ENCODE results near the gene ABCB1. TPM values are rescaled to one million over a fixed set of nuclear protein-coding genes. Genes with fewer than 3 reads are reported as not detected.

Gene ABCB1
- total RNA-seq = 1 to 10 TPM; 4.5 to 4.9 TPM

- H3K4me3 Mint-ChIP-seq = peak within 1 kb of the TSS; percentile 67
- peak within 1 kb of the TSS; percentile 77 for H3K27ac Mint-ChIP-seq
- DNase-seq (peak; percentile 75), ATAC-seq (peak; percentile 95)
- peaks cover 19% of the 10 kb centered on the region for H3K27me3 Mint-ChIP-seq
- POLR2A ChIA-PET = interaction anchor here (0.6 to 1.0 kb wide), 7 partner anchors 9 to 448 kb away, joined by 3 read pairs; partner anchors contain the start of gene DMTF1
- H3K4me1 Mint-ChIP-seq = peaks cover 20% of the 10 kb centered on the region
- no peaks in the 10 kb centered on the region for H3K9me3 Mint-ChIP-seq (ENCODE audit: low read depth)
- CTCF ChIA-PET = interaction anchor here (0.6 to 1.5 kb wide), 8 partner anchors 9 to 321 kb away, joined by 3 to 6 read pairs (median 3); partner anchors contain the start of gene RUNDC3B
- no peaks in the 10 kb centered on the region for H3K36me3 Mint-ChIP-seq (ENCODE audit: low read depth)
- intact Hi-C loops (cut with DNase I, micrococcal nuclease) = loop anchor here (1.0 to 2.0 kb wide), 3 partner anchors 26 to 28 kb away; partner anchors contain the start of gene RUNDC3B (in 2 of the 2)
Measured at GRCh38 chr7:87600130-87601124, at the start of gene ABCB1. Gene ABCB1, minus strand, starts transcription at chr7:87600884. Its CDS starts 700 bp downstream, at chr7:87600184.

- ChIA-PET POLR2A (no interaction called here), CTCF (no interaction called here)
- DNase-seq (no peak), ATAC-seq (no peak)
- Mint-ChIP-seq H3K27me3 (peaks cover 2% of the 10 kb centered on the region), H3K9me3 (ENCODE audit: low read depth) (no peaks in the 10 kb centered on the region), H3K4me3 (no peak overlapping the region), H3K4me1 (no peaks in the 10 kb centered on the region), H3K36me3 (ENCODE audit: low read depth) (no peaks in the 10 kb centered on the region), H3K27ac (no peak overlapping the region)
- intact Hi-C loops (cut with DNase I, micrococcal nuclease) = no loop called here
Measured at GRCh38 chr7:87648316-87648715, 47.6 kb upstream of the ABCB1 start.

- Mint-ChIP-seq H3K4me3 (no peak overlapping the region), H3K4me1 (no peaks in the 10 kb centered on the region), H3K9me3 (ENCODE audit: low read depth) (no peaks in the 10 kb centered on the region), H3K27me3 (peaks cover 2% of the 10 kb centered on the region), H3K27ac (no peak overlapping the region), H3K36me3 (ENCODE audit: low read depth) (no peaks in the 10 kb centered on the region)
- intact Hi-C loops (cut with DNase I, micrococcal nuclease) = no loop called here
- ChIA-PET POLR2A (no interaction called here), CTCF (interaction anchor here (1.2 kb wide), 1 partner anchor 69 kb away, joined by 3 read pairs; no protein-coding TSS in a partner anchor)
- no peak for ATAC-seq
- DNase-seq = no peak
Measured at GRCh38 chr7:87645446-87645845, 44.8 kb upstream of the ABCB1 start.

GRCh38 chr7:87635921-87636320 lies 35.2 kb upstream of the ABCB1 start:
- no peak overlapping the region for H3K4me3 Mint-ChIP-seq
- no peaks in the 10 kb centered on the region for H3K4me1 Mint-ChIP-seq
- no peak overlapping the region for H3K27ac Mint-ChIP-seq
- H3K27me3 Mint-ChIP-seq = no peaks in the 10 kb centered on the region
- no peak for ATAC-seq
- no peak for DNase-seq
- intact Hi-C loops (cut with DNase I, micrococcal nuclease) = no loop called here
- ChIA-PET POLR2A (no interaction called here), CTCF (no interaction called here)
- H3K9me3 Mint-ChIP-seq (ENCODE audit: low read depth) = peaks cover 4% of the 10 kb centered on the region
- H3K36me3 Mint-ChIP-seq (ENCODE audit: low read depth) = peaks cover 3% of the 10 kb centered on the region

- peak; percentile 68 for DNase-seq
- H3K9me3 Mint-ChIP-seq (ENCODE audit: low read depth) = no peaks in the 10 kb centered on the region
- H3K27me3 Mint-ChIP-seq = peaks cover 10% of the 10 kb centered on the region
- ChIA-PET CTCF (interaction anchor here (0.6 to 1.7 kb wide), 5 partner anchors 13 to 106 kb away, joined by 3 to 4 read pairs (median 3); partner anchors contain the start of gene ABCB1), POLR2A (interaction anchor here (0.6 kb wide), 2 partner anchors 28 to 197 kb away, joined by 3 read pairs; partner anchors contain the start of gene ABCB1)
- H3K27ac Mint-ChIP-seq = no peak overlapping the region
- peaks cover 10% of the 10 kb centered on the region for H3K4me1 Mint-ChIP-seq
- intact Hi-C loops (cut with DNase I, micrococcal nuclease) = loop anchor here (1.0 to 10.0 kb wide), 12 partner anchors 28 to 1373 kb away; partner anchors contain the start of genes CROT (in 2 of the 2), DBF4 (in 2 of the 2), SLC25A40 (in 2 of the 2) and ABCB1 (in 1 of the 2)
- peak overlapping the region; percentile 74 for H3K4me3 Mint-ChIP-seq
- H3K36me3 Mint-ChIP-seq (ENCODE audit: low read depth) = no peaks in the 10 kb centered on the region
- ATAC-seq = peak; percentile 40
Measured at GRCh38 chr7:87628780-87629569, 28.3 kb upstream of the ABCB1 start.

- DNase-seq (no peak), ATAC-seq (peak; percentile 33)
- Mint-ChIP-seq H3K9me3 (ENCODE audit: low read depth) (no peaks in the 10 kb centered on the region), H3K27ac (no peak overlapping the region), H3K27me3 (peaks cover 10% of the 10 kb centered on the region), H3K4me1 (peaks cover 10% of the 10 kb centered on the region), H3K4me3 (peak overlapping the region; percentile 74), H3K36me3 (ENCODE audit: low read depth) (no peaks in the 10 kb centered on the region)
- CTCF ChIA-PET = interaction anchor here (0.6 to 1.7 kb wide), 4 partner anchors 27 to 505 kb away, joined by 3 to 5 read pairs (median 3); partner anchors contain the start of gene ABCB1
- POLR2A ChIA-PET = no interaction called here
- intact Hi-C loops (cut with DNase I, micrococcal nuclease) = loop anchor here (5.0 to 10.0 kb wide), 5 partner anchors 53 to 1375 kb away; partner anchors contain the start of gene ADAM22 (in 1 of the 2)
Measured at GRCh38 chr7:87627634-87627994, 26.9 kb upstream of the ABCB1 start.

GRCh38 chr7:87625101-87625500 lies 24.4 kb upstream of the ABCB1 start:
- ATAC-seq (no peak), DNase-seq (no peak)
- no peak overlapping the region for H3K4me3 Mint-ChIP-seq
- H3K36me3 Mint-ChIP-seq (ENCODE audit: low read depth) = no peaks in the 10 kb centered on the region
- H3K4me1 Mint-ChIP-seq = peaks cover 10% of the 10 kb centered on the region
- POLR2A ChIA-PET = no interaction called here
- H3K9me3 Mint-ChIP-seq (ENCODE audit: low read depth) = no peaks in the 10 kb centered on the region
- no peak overlapping the region for H3K27ac Mint-ChIP-seq
- CTCF ChIA-PET = no interaction called here
- peaks cover 12% of the 10 kb centered on the region for H3K27me3 Mint-ChIP-seq
- intact Hi-C loops (cut with DNase I, micrococcal nuclease) = loop anchor here (5.0 to 10.0 kb wide), 5 partner anchors 50 to 1377 kb away; partner anchors contain the start of gene ADAM22 (in 1 of the 2)

GRCh38 chr7:87624628-87625027 lies 23.9 kb upstream of the ABCB1 start:
- DNase-seq (no peak), ATAC-seq (no peak)
- Mint-ChIP-seq H3K4me1 (peaks cover 10% of the 10 kb centered on the region), H3K36me3 (ENCODE audit: low read depth) (no peaks in the 10 kb centered on the region), H3K27me3 (peaks cover 12% of the 10 kb centered on the region), H3K9me3 (ENCODE audit: low read depth) (no peaks in the 10 kb centered on the region), H3K27ac (no peak overlapping the region), H3K4me3 (no peak overlapping the region)
- POLR2A ChIA-PET = no interaction called here
- intact Hi-C loops (cut with DNase I, micrococcal nuclease) = loop anchor here (5.0 to 10.0 kb wide), 6 partner anchors 50 to 1378 kb away; partner anchors contain the start of gene ADAM22 (in 1 of the 2)
- CTCF ChIA-PET = interaction anchor here (0.7 kb wide), 1 partner anchor 16 kb away, joined by 4 read pairs; no protein-coding TSS in a partner anchor

- Mint-ChIP-seq H3K9me3 (ENCODE audit: low read depth) (no peaks in the 10 kb centered on the region), H3K4me3 (no peak overlapping the region), H3K27ac (no peak overlapping the region), H3K4me1 (no peaks in the 10 kb centered on the region), H3K36me3 (ENCODE audit: low read depth) (no peaks in the 10 kb centered on the region), H3K27me3 (peaks cover 9% of the 10 kb centered on the region)
- ChIA-PET POLR2A (no interaction called here), CTCF (interaction anchor here (1.0 to 1.6 kb wide), 2 partner anchors 8 to 41 kb away, joined by 3 to 4 read pairs; no protein-coding TSS in a partner anchor)
- intact Hi-C loops (cut with DNase I, micrococcal nuclease) = no loop called here
- DNase-seq = no peak
- ATAC-seq = no peak
Measured at GRCh38 chr7:87615197-87615596, 14.5 kb upstream of the ABCB1 start.

GRCh38 chr7:87609916-87610315 lies 9.2 kb upstream of the ABCB1 start:
- H3K27me3 Mint-ChIP-seq = peaks cover 2% of the 10 kb centered on the region
- H3K9me3 Mint-ChIP-seq (ENCODE audit: low read depth) = no peaks in the 10 kb centered on the region
- no peak overlapping the region for H3K4me3 Mint-ChIP-seq
- ChIA-PET POLR2A (no interaction called here), CTCF (interaction anchor here (1.2 to 1.5 kb wide), 2 partner anchors 8 to 9 kb away, joined by 3 to 6 read pairs; partner anchors contain the start of gene ABCB1)
- H3K27ac Mint-ChIP-seq = no peak overlapping the region
- DNase-seq (no peak), ATAC-seq (no peak)
- intact Hi-C loops (cut with DNase I, micrococcal nuclease) = no loop called here
- H3K4me1 Mint-ChIP-seq = no peaks in the 10 kb centered on the region
- H3K36me3 Mint-ChIP-seq (ENCODE audit: low read depth) = no peaks in the 10 kb centered on the region
